Skeletal muscle cell (primary cell): Measurements from ENCODE around the gene ZNF474.

Experiments
- DNase-seq: peaks from one replicate; pipeline ENCODE4 v3.0.0-alpha.2; 2010; ENCODE audit warnings: low read depth
- H3K4me3 ChIP-seq: 2 replicates; pipeline ENCODE4 v1.5.1; 2011; ENCODE audit warnings: low read depth, mild to moderate bottlenecking, control low read depth, low read length, moderate library complexity

The ZNF474 gene

DNA sequence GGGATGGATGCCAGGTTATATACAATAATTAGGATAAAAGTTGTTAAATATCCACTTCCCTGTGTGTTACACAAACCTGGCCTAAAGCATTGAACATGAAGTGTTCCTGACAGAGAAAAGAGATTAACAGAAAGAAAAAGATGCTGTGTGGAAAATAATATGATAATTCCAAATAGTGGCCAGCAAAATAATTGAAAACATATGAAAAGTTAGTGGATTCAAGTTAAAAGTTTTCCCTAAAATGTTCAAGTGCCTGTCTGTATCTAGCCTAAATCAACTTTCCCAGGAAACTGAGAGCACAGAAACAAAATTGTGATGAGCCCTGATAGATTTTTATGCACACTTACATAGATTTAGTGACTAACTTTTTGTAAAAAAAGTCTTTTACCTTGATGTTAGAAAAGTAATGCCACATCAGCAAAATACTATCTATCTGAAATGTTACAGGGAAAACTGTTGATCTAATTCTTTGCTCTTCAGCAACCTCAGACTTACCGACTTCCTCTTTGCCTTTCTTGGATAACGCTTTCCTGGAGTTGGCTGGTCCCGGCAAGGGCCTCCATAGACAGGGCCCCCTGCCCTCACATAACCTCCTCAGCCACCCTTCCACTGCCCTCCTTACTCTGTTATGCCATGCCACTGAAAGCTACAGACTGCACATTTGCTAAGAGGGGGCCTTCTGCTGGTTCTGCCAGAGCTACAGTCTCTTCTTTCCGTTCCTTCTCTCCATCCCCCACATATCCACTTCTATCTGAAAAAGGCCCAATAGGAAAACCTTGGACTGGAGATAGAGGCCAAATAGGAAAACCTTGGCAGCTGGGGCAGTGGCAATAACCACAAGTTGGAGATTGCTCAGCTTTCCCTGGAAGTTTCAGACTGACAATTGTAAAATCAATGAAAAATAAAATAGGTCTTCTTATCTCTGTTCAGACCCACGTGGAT is 44.4 kb downstream of the ZNF474 start:
- no peak for DNase-seq
- H3K4me3 ChIP-seq, result no peak overlapping the region

DNA sequence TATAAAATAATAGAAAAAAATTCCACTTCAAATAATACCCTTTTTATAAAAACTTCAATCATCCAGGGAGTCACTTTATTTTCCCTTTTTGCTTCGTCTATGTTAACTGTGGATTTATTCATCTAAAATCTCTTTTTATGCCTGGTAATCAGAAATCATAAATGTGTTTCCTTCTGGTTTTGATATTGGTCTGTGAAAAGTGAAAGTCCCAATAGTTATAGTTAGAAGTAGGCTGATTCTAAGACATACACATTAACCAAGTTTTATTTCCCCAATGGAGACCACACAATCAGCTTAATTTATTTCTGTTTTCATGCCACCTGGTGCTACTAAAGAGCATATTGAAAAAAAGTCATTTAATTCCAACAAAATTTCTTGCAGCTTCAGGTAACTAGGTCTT is 45.7 kb downstream of the ZNF474 start:
- H3K4me3 ChIP-seq, result no peak overlapping the region
- DNase-seq, result no peak

DNA sequence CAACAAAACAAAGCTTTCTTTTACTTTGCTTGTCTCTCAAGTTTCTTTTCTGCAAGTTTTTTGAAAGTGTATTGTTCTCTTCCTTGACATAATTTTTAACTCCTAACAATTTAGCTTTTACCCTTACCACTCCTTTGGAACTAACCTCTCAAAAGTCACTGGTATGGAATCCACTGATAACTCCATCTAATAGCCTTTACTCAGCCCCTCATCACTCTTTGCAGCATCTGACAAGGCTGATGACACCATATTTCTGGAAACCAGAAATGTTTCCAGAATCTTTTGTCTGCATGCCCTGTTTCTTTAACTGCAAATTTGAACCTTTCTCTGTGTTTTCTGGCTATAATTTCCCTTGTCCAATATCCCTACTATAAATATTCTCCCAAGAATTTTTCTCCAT is 46.5 kb downstream of the ZNF474 start:
- DNase-seq, result no peak
- H3K4me3 ChIP-seq, result no peak overlapping the region

DNA sequence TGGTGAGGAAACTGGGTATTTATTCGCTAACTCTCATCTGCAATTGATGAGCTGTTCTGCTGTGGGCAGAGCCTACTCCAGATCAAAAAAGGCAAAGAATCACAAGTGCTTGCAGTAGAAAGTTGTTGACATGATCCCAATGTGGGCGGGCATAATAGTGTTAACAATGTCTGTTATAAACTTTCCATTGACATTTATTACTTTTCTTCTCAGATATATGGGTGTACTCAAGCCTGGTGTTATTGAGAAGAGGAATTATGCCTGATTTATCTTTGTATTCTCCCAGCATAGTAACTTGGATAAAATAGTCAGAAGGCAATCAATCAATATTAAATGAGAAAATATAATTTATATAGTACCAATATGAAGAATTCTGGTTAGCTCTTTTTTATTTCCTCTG is 47.8 kb downstream of the ZNF474 start:
- no peak for DNase-seq
- H3K4me3 ChIP-seq, result no peak overlapping the region

DNA sequence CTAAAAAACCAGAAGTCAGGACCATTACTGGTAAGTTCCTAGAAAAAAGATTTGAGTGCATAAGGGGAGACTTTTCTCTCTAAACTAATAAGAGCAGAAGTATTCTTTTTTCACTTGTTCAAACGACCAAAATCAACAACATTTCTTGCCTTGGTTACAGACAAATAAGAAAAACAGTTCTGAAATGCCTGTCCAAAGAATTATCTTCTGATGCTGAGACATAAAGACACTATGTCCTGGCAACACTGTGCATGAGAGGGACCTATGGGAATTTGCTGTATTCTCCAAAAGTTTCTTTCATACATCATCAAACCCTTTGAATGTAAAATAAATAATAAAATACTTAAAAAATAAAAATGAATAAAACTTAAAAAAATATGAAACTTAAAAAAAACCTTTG is 50.4 kb downstream of the ZNF474 start:
- H3K4me3 ChIP-seq, result no peak overlapping the region
- no peak for DNase-seq

DNA sequence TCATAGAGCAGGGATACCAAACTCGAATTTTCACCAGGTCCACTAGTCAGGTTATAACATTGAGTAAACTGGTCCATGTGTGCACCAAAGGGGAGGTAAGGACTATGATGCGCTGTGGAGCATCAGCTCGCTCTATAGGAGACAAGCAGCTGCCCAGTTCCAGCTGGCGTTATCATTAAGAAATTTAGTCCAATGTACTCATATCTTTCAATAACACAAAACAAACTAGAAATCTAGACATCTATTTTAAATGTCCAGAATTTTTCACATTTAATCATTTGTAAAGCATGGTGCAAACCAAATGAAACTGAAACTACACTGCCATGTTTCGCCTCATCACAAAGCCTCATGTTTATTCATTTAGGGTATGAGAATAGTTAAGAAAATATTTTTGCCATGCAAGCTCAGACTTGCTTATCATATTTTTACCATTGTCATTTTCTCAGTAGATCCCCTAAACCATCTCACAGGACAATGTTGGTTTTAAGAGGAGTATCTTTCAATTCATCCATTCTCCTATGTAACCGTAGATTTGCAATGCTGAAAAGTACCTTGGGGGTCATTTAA is 50.9 kb downstream of the ZNF474 start:
- no peak overlapping the region for H3K4me3 ChIP-seq

DNA sequence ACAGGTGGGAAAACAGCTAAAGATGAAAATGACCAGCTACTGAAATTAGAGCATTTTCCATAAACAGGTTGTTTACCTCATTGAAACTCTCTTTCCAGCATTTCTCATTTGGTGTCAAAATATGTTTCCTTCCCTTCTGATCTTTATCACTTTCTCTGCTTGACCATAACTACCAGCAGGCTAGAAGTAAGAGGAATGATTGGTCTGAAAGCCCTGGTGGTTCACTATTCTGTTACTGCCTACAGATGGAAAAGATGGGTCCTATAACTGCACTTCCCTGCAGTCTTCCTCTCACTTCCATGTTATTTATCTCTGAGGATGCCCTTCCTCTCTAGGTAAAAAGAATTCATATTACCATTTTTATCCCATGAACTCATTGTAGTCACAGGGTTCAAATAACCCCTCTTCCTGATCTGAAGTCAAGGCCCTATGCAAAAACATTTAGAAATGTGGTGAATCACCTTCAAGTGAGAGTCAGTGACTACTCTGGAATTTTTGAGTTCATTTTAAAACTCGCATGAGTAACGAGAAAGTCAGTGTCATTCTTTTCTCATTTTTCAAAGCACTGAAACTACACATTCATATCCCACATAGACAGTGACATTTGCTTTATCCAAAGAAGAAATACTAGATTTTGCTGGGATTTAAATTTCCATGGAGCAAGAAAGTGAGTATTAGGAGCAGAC is 51.7 kb downstream of the ZNF474 start:
- H3K4me3 ChIP-seq, result peak overlapping the region; percentile 1
- peak; percentile 62 for DNase-seq

More for the DNA sequence above, 50.9 kb downstream of the ZNF474 start:
- DNase-seq, result no peak

DNA sequence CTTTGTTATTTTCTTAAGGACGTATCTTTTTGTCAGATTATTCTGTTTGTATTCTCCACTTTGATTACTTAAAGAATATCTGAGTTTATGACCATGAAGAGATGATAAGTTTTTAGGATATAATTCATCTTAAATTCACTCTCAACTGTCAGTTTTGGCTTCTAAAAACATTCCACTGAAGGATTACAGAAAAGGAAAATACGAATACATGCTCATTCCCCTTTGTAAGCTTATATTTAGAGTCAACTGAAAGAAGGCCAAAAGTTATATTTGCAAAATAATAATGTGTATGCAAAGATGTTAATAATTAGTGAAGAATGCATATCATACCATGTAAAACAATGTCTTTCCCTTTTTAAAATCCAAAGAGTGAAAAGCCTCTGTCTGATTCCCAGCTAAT is 52.5 kb downstream of the ZNF474 start:
- H3K4me3 ChIP-seq, result no peak overlapping the region
- DNase-seq, result no peak

DNA sequence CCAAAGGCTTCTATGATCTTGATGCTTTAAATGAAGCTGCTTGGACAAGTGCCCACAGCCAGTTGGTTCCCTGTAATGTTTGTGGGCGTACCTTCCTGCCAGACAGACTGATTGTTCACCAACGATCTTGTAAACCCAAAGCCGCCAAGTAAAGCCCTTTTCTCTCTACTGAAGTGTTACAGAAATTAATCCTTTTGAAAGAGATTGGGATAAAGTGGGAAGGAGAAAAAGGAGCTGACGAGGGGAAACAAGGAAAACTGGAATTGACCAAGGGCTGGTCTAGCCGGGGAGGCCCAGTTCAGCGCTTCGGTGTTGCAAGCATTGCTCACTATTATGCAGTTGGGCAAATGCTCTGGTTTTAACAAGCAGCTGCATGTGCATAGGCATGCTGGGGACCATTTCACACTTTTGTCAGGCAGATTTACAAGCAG is 53.2 kb downstream of the ZNF474 start:
- peak overlapping the region; percentile 18 for H3K4me3 ChIP-seq
- peak; percentile 75 for DNase-seq

DNA sequence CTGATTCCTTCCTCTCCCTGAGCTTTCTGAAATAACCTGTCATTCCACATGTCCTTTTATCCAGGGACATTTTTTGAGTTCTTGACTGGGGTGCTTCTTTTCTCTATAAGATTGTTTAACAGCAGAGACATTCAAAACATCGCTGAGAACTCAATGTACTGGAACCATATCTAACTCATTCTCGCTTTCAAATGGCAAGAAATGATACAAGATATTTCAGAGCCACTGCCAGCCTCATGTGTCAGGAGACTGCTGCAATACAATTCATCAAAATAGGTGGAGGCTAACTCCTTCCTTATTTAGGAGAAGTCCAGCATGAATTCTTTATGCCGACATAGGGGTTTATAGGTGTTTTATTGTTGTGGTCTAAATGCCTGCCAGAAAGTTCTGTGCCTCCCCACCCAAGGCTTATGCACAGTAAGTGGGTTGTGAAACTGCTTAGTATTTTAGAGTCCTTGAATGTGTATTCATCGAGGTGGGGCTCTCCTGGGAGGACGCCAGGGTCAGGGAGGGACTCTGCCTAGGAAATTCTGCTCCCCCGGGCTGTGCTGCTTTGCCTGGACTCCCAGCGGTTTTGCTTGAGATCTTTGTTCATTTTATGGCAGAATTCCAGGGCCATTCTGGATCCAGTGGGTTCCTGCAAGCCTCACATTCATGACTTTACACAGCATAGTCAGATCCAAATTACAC is 53.9 kb downstream of the ZNF474 start:
- peak overlapping the region; percentile 6 for H3K4me3 ChIP-seq
- peak; percentile 92 for DNase-seq

DNA sequence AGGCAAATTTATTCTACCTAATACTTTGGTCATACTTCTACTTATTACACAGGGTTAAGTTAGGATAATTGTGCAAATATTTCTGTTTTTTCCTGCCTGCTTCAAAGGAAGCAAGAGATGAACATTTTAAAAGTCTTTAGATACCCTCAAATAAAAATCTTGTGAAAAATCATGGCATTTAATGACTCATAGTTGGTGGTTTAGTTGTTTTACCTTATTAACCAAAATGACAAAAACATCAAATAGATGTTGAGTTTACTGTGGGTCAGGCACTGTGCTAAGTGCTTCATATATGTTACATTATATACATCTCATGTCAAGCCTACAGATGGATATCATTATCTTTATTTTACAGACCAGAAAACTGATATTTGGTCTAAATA is 54.4 kb downstream of the ZNF474 start:
- DNase-seq, result no peak
- H3K4me3 ChIP-seq, result no peak overlapping the region

DNA sequence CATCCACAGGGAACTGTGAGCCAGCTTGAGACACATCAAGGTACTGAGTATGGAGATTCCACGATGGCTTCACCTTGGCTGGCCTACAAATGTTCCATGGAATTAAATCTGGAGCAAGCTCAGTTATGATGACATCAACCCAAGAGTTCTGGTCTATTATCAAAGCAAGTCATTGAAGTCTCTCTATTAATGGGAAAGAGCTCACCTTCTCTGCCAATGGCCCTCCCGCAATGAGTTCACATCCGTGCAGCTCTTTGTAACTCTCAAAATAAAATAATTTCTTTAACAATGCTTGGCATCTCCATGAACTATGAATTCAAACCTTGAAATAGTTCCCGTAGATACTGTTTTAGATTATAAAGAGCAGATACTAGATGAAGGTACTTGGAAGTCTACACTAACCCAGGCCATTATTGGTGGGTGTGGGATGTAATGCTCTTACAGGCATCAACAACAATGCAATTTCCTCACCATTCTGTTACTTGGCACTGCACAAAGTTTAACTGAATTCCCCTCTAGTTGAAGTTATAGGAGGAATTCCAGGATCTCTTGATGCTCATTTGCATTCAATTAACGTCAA is 55.4 kb downstream of the ZNF474 start:
- DNase-seq, result no peak
- no peak overlapping the region for H3K4me3 ChIP-seq

DNA sequence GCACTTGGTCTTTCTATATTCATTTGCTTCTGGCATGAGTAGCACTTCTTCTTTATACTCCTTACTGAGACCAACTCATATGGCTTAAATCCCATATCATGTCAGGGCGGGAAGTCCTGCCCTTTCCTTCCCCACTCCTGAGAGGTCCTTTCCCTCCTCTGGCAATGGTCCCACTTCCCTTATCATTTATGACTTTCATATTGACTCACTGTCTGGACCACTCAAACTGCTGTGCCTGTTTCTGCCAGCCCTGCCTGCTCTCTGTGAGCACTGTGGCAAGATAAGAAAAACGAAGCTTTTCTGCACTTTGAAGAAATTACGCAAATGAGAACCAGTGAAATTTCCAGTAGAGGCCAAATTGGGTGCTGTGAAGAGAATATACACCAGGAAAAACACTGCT is 58.1 kb downstream of the ZNF474 start:
- no peak overlapping the region for H3K4me3 ChIP-seq
- no peak for DNase-seq

DNA sequence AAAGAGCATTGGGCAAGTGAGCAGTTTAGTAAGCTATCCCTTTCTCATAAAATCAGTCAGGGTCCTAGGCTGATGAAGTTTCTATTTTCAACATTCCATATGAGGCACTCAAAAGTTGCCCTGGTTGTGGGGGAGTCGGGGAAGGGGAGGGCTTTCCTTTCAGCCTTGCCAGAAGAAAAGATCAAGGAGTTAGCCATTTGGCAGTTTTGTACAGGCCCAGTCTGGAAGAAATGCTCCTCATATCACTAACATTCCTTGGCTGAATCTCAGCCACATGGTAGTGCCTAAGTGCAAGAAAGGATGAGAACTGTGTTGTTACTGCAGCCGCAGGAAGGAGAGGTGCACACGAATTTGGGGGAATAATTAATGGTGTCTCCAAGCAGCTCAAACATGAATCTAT is 60.8 kb downstream of the ZNF474 start:
- DNase-seq, result no peak
- no peak overlapping the region for H3K4me3 ChIP-seq

DNA sequence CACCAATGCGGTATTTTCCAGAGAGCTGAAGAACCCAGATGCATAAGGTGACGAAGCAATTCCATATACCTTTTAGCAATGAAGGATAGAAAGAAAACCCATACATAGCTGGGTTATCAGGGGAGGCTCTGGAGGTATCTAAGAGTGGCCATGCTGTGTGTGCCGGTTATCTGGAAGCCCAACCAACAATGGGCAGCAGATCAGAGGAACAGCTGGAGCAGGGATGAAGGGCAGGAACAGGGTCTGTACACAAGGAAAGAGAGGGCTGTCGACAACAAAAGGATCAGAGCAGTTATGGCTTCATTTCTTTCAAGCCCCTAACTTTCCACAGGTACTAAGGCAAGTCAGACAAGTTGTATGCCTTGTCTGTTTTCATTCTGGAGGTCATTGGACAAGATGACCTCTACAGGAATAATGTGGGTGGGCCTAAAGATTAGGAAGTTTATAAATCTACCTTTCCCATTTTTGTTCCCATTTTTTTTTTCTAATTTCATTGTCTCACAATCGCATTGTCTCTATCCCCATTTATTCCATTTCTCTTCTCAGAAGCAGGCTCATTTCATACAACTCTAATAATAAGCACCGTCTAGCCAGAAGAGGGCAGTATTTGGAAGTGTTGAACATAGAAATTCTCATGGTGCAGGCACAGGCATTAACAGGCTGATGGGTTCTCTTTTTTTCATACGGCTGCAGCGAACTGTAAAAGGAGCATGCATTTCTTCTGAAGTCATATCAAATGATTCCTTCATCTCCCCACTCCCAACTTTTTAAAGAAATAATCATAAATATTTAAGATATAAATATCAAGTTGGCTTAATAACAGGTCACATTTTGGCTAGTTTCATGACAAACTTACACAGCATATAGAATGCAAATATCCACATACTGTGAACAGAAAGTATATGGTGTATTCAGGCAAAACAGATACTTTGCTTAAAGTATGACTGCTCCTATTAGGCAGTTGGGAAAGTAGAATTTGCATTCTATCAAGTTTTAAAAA is 63.5 kb downstream of the ZNF474 start:
- no peak overlapping the region for H3K4me3 ChIP-seq
- DNase-seq, result no peak

DNA sequence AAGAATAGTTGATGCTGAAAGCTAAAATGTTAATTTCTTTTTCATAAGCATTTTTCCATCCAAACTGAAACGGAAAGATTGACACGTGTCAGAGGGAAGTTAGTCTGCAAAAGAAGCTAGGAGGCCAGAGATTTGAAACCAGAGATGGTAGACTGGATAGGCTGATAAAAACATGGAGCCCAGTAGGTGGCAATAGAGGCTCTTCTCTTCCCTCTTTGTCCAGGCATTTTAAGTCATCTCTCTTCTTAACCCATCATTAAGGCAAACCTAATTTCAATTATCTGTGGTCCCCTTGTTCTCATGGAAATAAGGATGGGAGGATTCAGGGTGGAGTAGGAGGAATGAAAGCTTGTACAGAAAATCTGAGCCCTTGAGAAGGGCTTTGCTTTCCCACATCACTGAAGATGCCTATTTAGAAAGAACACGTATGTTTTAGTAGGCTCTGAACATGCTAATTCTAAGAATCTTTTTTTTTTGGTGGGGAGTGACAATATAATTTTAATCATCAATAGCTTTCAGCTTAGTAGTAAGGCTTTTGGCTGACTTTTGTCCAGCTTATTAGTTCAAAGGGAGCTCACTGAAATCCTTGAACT is 66.6 kb downstream of the ZNF474 start:
- no peak for DNase-seq
- no peak overlapping the region for H3K4me3 ChIP-seq

DNA sequence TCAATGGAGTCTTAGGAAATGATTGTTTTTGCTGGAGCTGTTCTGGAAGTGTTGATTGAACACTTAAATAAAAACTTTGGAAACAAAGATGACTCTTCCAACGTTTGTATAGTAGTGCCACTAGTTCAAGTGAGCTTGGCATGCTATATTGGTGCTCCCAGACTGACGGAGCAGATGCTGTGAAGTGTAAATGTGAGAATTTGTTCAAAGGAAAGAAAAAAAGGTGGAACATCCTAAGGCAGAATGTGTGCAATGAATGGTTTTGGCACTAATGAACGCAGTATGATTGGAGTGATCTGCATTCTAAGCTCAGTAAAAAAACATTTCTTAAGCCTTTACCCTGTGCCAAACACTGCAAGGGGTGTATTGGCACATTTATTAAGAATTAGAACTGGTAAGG is 69.8 kb downstream of the ZNF474 start:
- DNase-seq, result no peak
- H3K4me3 ChIP-seq, result no peak overlapping the region

DNA sequence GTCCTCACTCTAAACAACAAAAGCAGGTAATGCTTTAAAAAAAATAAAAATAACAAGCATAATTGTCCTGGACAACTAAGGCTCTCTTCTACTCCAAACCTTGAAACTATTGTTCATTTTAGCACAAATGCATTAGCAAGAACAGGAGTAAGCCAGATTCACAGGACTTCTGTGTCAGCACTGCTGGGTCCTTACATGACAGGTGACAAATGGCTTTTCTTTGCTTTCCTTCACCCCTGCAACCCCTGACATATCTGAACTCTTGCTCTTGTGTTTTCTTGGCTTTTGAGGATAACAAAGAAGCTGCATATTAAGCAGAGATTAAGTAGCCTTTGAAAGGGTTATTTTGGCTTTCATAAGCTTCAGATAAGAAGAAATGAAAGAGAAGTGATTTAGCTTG is 71.1 kb downstream of the ZNF474 start:
- H3K4me3 ChIP-seq, result no peak overlapping the region
- DNase-seq, result no peak
